ENCODE results near the gene SMIM45.
A peak's percentile ranks its signal among the peaks of the same experiment; 100 is the strongest.
"Not testable (repeated sequence)": the region's sequence is repeated elsewhere in the genome, so short reads cannot be mapped to it uniquely, and the experiment has no call there.

Gene SMIM45

GRCh38 chr22:41935015-41935351, 17.0 kb upstream of the SMIM45 start:
- DNase-seq: no peak

GRCh38 chr22:41935509-41935908, 16.4 kb upstream of the SMIM45 start:
- DNase-seq: no peak

GRCh38 chr22:41936894-41937169, 15.1 kb upstream of the SMIM45 start:
- no peak for DNase-seq

DNA sequence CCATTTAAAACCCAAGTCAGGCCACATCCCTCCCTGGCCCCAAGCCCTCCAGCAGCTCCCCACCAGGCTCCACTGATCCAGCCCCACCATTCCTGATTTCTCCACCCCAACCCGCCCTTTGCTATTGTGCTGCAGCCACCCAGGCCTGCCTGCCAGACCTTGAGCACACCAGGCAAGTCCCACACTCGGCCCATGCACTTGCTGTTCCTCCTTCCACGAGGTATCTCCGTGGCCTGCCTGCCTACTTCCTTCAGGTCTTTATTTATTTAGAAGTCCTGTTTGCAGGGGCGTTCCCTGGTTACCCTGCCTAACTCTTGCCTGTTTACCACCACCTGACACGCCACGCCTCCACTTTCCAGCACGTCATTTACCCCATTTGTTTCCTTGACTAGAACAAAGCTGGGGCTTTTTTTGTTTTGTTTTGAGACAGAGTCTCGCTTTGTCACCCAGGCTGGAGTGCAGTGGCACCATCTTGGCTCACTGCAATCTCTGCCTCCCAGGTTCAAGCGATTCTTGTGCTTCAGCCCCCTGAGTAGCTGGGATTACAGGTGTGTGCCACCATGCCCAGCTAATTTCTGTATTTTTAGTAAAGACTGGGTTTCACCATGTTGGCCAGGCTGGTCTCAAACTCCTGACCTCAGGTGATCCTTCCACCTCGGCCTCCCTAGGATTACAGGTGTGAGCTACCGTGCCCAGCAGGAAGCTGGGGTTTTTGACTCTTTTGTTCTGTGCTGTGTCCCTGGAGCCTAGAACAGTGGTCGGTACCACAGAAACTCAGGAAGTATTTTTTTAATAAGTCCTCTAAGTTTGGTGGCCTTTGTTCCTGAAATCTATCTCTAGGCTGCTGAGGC, 11.7 kb upstream of the SMIM45 start:
- DNase-seq: peak; percentile 98 to 99

GRCh38 chr22:41940832-41941765, 10.9 kb upstream of the SMIM45 start:
- DNase-seq: peak; percentile 90 to 91

GRCh38 chr22:41943661-41944209, 8.2 kb upstream of the SMIM45 start:
- no peak for DNase-seq

GRCh38 chr22:41946629-41947423, 5.1 kb upstream of the SMIM45 start, which contains the start of gene CENPM:
CENPM (minus strand) TSS chr22:41947152; CDS start chr22:41947076, 76 bp downstream.
- DNase-seq: peak; percentile 86 to 88

DNA sequence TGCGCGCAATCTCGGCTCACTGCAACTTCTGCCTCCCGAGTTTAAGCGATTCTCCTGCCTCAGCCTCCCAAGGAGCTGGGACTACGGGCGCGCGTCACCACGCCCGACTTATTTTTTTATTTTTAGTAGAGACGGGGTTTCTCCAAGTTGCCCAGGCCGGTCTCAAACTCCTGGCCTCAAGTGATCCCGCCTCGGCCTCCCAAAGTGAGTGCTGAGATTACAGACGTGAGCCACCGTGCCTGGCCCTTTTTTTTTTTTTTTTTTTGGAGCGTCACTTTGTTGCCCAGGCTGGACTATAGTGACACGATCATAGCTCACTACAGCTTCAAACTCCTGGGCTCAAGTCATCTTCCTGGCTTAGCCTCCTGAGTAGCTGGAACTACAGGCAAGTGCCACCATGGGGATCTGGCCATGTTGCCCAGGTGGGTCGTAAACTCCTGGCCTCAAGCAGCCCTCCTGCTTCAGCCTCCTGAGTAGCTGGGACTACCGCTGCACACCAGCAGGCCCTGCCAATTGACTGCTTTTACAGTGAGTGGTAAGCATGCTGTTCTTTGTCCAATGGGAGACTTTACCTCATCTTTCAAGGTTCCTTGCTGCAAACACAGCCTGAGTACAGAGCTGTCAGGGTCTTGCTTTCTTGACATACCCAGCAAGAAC, 4.4 kb upstream of the SMIM45 start:
- no peak for DNase-seq

GRCh38 chr22:41948142-41948541, 3.8 kb upstream of the SMIM45 start:
- DNase-seq: no peak

- not testable (repeated sequence) for DNase-seq
Measured at GRCh38 chr22:41948928-41949296, 3.0 kb upstream of the SMIM45 start.

DNA sequence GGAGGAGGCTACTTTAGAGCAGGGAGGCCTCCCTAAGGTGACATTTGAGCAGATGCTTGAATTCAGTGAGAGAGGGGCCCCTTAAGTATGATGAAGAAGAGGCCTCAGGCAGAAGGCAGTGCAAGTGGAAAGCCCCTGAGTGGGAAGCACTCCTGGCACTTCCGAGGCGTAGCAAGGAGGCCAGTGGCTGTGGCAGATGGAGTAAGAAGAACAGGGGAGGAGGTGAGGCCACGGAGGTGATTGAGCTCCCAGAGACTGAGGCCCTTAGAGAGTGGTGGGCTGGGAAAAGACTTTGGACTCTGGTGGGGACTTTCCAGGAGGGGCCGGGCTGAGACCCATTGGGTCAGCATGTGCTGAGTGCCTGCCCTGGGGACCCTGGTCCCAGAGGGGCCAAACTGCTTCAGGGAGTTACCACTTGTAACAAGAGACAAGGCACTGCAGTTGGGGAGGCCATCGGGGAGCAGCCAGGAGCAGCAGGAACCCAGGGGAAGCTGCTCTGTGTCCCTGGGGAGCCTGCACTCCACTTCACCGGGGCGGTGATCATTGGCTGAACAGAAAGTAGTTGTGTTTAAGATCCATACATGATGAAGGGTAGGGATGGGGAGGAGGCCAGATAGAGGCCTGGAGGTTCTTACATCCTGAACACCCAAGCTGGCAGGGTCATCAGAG, 2.5 kb upstream of the SMIM45 start:
- no peak for DNase-seq

DNA sequence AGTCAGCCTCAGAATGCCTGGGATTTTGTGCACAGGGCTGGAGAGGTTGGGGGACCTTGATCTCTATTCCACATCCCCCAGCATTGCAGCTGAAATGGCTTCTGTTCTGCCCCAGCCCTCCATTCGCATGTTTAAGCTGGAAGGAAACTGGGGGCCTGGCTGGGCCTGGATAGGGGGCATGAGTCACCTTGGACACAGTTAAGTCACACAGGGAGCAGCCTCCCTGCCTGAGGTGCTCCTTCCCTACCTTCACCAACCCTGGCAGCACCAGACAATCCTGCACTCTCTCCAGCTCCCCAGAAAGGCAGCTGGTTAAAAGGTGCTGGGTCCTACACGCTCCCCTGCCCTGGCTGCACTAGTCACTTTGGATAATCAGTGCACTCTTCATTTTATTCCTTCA, 763 bp downstream of the SMIM45 start:
- no peak for DNase-seq

- no peak for DNase-seq
Measured at GRCh38 chr22:41957941-41958556, 6.1 kb downstream of the SMIM45 start.

DNA sequence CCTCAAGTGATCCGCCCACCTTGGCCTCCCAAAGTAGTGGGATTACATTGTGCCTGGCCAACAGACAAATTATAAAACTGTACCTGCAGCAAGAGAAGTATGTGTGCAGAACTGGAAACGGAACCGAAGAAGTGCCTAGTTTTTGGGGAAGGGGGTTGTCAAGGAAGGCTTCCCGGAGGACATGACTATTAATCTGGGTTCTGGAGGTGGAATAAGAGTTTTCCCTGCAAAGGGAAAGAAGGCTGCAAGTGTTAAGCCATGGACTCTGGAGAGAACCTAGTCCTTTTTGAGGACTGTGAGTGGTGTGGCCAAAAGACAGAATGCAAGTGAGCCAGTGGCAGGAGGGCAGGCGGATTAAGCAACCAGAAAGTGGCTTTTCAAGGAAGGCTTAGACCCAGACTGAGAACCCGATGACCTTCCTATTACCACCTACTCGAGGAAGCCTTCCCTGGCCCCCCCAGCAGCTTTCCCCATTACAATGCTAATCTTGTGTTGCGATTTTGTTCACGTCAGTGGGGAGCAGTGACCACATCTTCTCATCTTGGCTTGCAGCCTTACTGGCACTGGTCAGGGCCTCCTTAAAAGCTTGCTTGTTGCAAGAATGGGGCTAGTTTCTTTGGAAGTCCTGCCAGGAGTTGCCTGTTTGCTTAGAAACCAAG, 11.6 kb downstream of the SMIM45 start:
- no peak for DNase-seq

GRCh38 chr22:41964112-41964491, 12.2 kb downstream of the SMIM45 start:
- no peak for DNase-seq

- DNase-seq: no peak
Measured at GRCh38 chr22:41966225-41966606, 14.3 kb downstream of the SMIM45 start.

- DNase-seq: peak; percentile 63 to 67
Measured at GRCh38 chr22:41966607-41967240, 14.8 kb downstream of the SMIM45 start.

DNA sequence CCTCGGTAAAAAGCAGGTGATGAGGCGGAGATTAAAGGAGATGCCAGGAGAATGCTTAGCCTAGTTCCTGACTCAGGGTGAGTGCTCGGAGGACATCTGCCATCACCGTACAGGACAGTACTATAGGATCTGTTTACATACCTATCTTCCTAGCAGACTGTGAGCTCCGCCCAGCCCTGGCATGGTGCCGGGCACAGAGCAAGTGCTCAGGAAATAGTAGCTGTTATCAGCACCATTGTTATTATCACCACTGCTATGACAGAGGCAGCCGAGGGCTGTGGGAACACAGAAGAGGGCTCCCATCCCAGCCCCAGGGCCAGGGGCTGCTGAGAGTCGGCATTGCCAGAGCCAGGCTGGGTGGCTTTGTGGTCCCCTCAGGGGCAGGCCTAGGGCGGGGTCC, 16.7 kb downstream of the SMIM45 start:
- no peak for DNase-seq

DNA sequence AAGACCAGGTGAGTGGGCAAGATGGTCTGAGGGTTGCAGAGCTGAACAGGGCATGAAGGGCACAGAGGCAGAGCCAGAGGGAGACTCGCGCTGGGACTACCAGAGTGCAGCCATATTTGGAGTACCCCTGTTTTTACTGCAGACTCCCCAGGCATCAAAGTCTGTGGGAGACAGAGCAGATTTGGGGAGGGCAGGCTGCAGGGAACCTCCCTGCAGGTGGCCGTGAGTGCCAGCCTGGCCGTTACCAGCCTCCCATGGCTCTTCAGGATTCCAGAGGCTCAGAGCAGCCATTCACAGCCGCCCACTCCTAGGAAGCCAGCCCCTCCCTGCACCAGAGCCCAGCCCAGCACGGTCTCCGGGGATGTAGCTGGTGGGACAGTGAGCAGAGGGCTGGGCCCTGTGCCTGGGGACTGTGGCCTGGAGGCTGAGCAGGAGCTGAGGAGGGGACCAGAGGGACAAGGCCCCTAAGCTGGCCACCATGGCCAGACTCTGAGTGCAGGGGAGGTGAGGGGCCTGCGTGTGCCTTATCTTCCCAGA, 17.2 kb downstream of the SMIM45 start, which contains the start of gene SEPTIN3:
Gene SEPTIN3, plus strand, starts transcription at position 334 of the 537 bp plus-strand sequence. CDS start 2,050 bp downstream, outside the sequence.
- DNase-seq: no peak

DNA sequence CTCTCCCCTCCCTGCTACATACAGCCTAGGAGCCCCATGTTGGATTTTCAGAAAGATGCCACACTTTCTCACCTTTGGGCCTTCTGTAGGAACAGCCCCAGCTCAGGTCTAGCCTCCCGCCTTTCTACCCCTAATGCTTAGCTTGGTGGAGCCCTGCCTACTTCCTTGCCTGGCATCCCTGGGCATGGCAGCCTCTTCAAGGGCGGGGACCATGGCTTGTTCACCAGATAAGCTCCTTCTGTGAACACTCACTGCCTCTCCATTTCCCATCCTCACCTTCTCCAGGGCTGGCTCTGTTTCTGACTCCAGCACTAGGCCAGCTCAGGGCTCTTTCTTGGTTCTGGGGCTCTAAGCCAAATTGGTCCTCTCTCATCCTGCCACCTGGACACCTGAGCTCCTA, 18.7 kb downstream of the SMIM45 start:
- DNase-seq: no peak

All from CD4-positive, alpha-beta T cell treated with Interleukin-4 for 1 hour (primary cell).